Measurements from ENCODE around the gene L3MBTL4.
"Not testable (repeated sequence)": the region's sequence is repeated elsewhere in the genome, so short reads cannot be mapped to it uniquely, and the experiment has no call there.

The L3MBTL4 gene

GRCh38 chr18:6271585-6271984 is 143.1 kb downstream of the L3MBTL4 start:
- no peaks in the 10 kb centered on the region for H3K27me3 ChIP-seq (replicated peaks in 2 of 5; ENCODE audit: control insufficient read depth in 4 of 5, insufficient read depth in 5 of 5, low read length in 4 of 5)
- no peaks in the 10 kb centered on the region for H3K9me3 ChIP-seq (ENCODE audit: control extremely low read depth in 1 of 5, control insufficient read depth in 4 of 5, insufficient read depth in 2 of 5, low read depth in 1 of 5, low read length in 4 of 5)
- no peak for DNase-seq
- peaks cover 0 to 3% (median 1%) of the 10 kb centered on the region in 4 experiments for H3K36me3 ChIP-seq (ENCODE audit: control insufficient read depth in 4 of 4, insufficient read depth in 4 of 4, low read length in 3 of 4)
- ChIA-PET POLR2A (no interaction called here), CTCF (interaction anchor here (0.7 kb wide), 1 partner anchor 16 kb away, joined by 3 read pairs; no protein-coding TSS in a partner anchor)
- H3K27ac ChIP-seq (ENCODE audit: insufficient read depth in 1 of 2, low read depth in 1 of 2, low read length in 2 of 2, poor library complexity in 1 of 2, severe bottlenecking in 2 of 2) = no peak overlapping the region
- H3K4me3 ChIP-seq (ENCODE audit: control insufficient read depth in 1 of 7, extremely low read depth in 1 of 7, insufficient read depth in 4 of 7, low read depth in 2 of 7, low read length in 6 of 7) = peak overlapping the region in 1 of 7 experiments; percentile 28
- H3K4me1 ChIP-seq (ENCODE audit: control extremely low read depth in 1 of 4, control insufficient read depth in 4 of 4, insufficient read depth in 4 of 4, low read length in 3 of 4) = peaks cover 0 to 21% (median 12%) of the 10 kb centered on the region in 4 experiments
- WGBS (ENCODE audit: insufficient coverage) = 88% methylated on average over 18 of the region's 18 CpGs

GRCh38 chr18:6270771-6271216 is 143.9 kb downstream of the L3MBTL4 start:
- POLR2A ChIA-PET = no interaction called here
- H3K9me3 ChIP-seq (ENCODE audit: control extremely low read depth in 1 of 5, control insufficient read depth in 4 of 5, insufficient read depth in 2 of 5, low read depth in 1 of 5, low read length in 4 of 5) = no peaks in the 10 kb centered on the region
- H3K4me3 ChIP-seq (ENCODE audit: control insufficient read depth in 1 of 7, extremely low read depth in 1 of 7, insufficient read depth in 4 of 7, low read depth in 2 of 7, low read length in 6 of 7) = no peak overlapping the region
- H3K27me3 ChIP-seq (replicated peaks in 2 of 5; ENCODE audit: control insufficient read depth in 4 of 5, insufficient read depth in 5 of 5, low read length in 4 of 5) = no peaks in the 10 kb centered on the region
- peak in 2 of 3 donors; percentile 36 to 61 for DNase-seq
- peaks cover 0 to 15% (median 9%) of the 10 kb centered on the region in 4 experiments for H3K4me1 ChIP-seq (ENCODE audit: control extremely low read depth in 1 of 4, control insufficient read depth in 4 of 4, insufficient read depth in 4 of 4, low read length in 3 of 4)
- CTCF ChIA-PET = interaction anchor here (0.9 kb wide), 1 partner anchor 10 kb away, joined by 3 read pairs; no protein-coding TSS in a partner anchor
- H3K36me3 ChIP-seq (ENCODE audit: control insufficient read depth in 4 of 4, insufficient read depth in 4 of 4, low read length in 3 of 4) = peaks cover 0 to 2% (median 1%) of the 10 kb centered on the region in 4 experiments
- no peak overlapping the region for H3K27ac ChIP-seq (ENCODE audit: insufficient read depth in 1 of 2, low read depth in 1 of 2, low read length in 2 of 2, poor library complexity in 1 of 2, severe bottlenecking in 2 of 2)
- 61% methylated on average over 7 of the region's 8 CpGs for WGBS (ENCODE audit: insufficient coverage)

- Histone ChIP-seq H3K36me3 (ENCODE audit: control insufficient read depth in 4 of 4, insufficient read depth in 4 of 4, low read length in 3 of 4) (peaks cover 0 to 2% (median 0%) of the 10 kb centered on the region in 4 experiments), H3K9me3 (ENCODE audit: control extremely low read depth in 1 of 5, control insufficient read depth in 4 of 5, insufficient read depth in 2 of 5, low read depth in 1 of 5, low read length in 4 of 5) (no peaks in the 10 kb centered on the region), H3K4me3 (ENCODE audit: control insufficient read depth in 1 of 7, extremely low read depth in 1 of 7, insufficient read depth in 4 of 7, low read depth in 2 of 7, low read length in 6 of 7) (peak overlapping the region in 1 of 7 experiments; percentile 9), H3K27ac (ENCODE audit: insufficient read depth in 1 of 2, low read depth in 1 of 2, low read length in 2 of 2, poor library complexity in 1 of 2, severe bottlenecking in 2 of 2) (no peak overlapping the region), H3K4me1 (ENCODE audit: control extremely low read depth in 1 of 4, control insufficient read depth in 4 of 4, insufficient read depth in 4 of 4, low read length in 3 of 4) (peaks cover 0 to 15% (median 9%) of the 10 kb centered on the region in 4 experiments), H3K27me3 (replicated peaks in 2 of 5; ENCODE audit: control insufficient read depth in 4 of 5, insufficient read depth in 5 of 5, low read length in 4 of 5) (no peaks in the 10 kb centered on the region)
- ChIA-PET CTCF (interaction anchor here (0.9 kb wide), 1 partner anchor 9 kb away, joined by 3 read pairs; no protein-coding TSS in a partner anchor), POLR2A (no interaction called here)
- peak in 2 of 3 donors; percentile 32 to 51 for DNase-seq
- 52% methylated on average over 7 of the region's 12 CpGs for WGBS (ENCODE audit: insufficient coverage)
Observed at GRCh38 chr18:6269660-6270332, 144.9 kb downstream of the L3MBTL4 start.

- no peaks in the 10 kb centered on the region for H3K9me3 ChIP-seq (ENCODE audit: control extremely low read depth in 1 of 5, control insufficient read depth in 4 of 5, insufficient read depth in 2 of 5, low read depth in 1 of 5, low read length in 4 of 5)
- H3K4me3 ChIP-seq (ENCODE audit: control insufficient read depth in 1 of 7, extremely low read depth in 1 of 7, insufficient read depth in 4 of 7, low read depth in 2 of 7, low read length in 6 of 7) = no peak overlapping the region
- ChIA-PET POLR2A (interaction anchor here (0.5 kb wide), 1 partner anchor 156 kb away, joined by 4 read pairs; no protein-coding TSS in a partner anchor), CTCF (no interaction called here)
- peaks cover 0 to 15% (median 9%) of the 10 kb centered on the region in 4 experiments for H3K4me1 ChIP-seq (ENCODE audit: control extremely low read depth in 1 of 4, control insufficient read depth in 4 of 4, insufficient read depth in 4 of 4, low read length in 3 of 4)
- no peaks in the 10 kb centered on the region for H3K27me3 ChIP-seq (replicated peaks in 2 of 5; ENCODE audit: control insufficient read depth in 4 of 5, insufficient read depth in 5 of 5, low read length in 4 of 5)
- 100% methylated on average over 2 of the region's 3 CpGs for WGBS (ENCODE audit: insufficient coverage)
- no peak overlapping the region for H3K27ac ChIP-seq (ENCODE audit: insufficient read depth in 1 of 2, low read depth in 1 of 2, low read length in 2 of 2, poor library complexity in 1 of 2, severe bottlenecking in 2 of 2)
- peaks cover 0 to 20% (median 5%) of the 10 kb centered on the region in 4 experiments for H3K36me3 ChIP-seq (ENCODE audit: control insufficient read depth in 4 of 4, insufficient read depth in 4 of 4, low read length in 3 of 4)
- no peak for DNase-seq
Observed at GRCh38 chr18:6266212-6266611, 148.5 kb downstream of the L3MBTL4 start.

- whole genome bisulfite sequencing (ENCODE audit: insufficient coverage) = 97% methylated on average over 4 of the region's 8 CpGs
- Histone ChIP-seq H3K9me3 (ENCODE audit: control extremely low read depth in 1 of 5, control insufficient read depth in 4 of 5, insufficient read depth in 2 of 5, low read depth in 1 of 5, low read length in 4 of 5) (peaks cover 0 to 20% (median 4%) of the 10 kb centered on the region in 5 experiments), H3K4me1 (ENCODE audit: control extremely low read depth in 1 of 4, control insufficient read depth in 4 of 4, insufficient read depth in 4 of 4, low read length in 3 of 4) (peaks cover 0 to 5% (median 4%) of the 10 kb centered on the region in 4 experiments), H3K4me3 (ENCODE audit: control insufficient read depth in 1 of 7, extremely low read depth in 1 of 7, insufficient read depth in 4 of 7, low read depth in 2 of 7, low read length in 6 of 7) (no peak overlapping the region), H3K36me3 (ENCODE audit: control insufficient read depth in 4 of 4, insufficient read depth in 4 of 4, low read length in 3 of 4) (peaks cover 0 to 31% (median 8%) of the 10 kb centered on the region in 4 experiments), H3K27ac (ENCODE audit: insufficient read depth in 1 of 2, low read depth in 1 of 2, low read length in 2 of 2, poor library complexity in 1 of 2, severe bottlenecking in 2 of 2) (no peak overlapping the region), H3K27me3 (replicated peaks in 2 of 5; ENCODE audit: control insufficient read depth in 4 of 5, insufficient read depth in 5 of 5, low read length in 4 of 5) (no peaks in the 10 kb centered on the region)
- CTCF ChIA-PET = interaction anchor here (0.9 to 1.1 kb wide), 2 partner anchors 8 to 11 kb away, joined by 3 read pairs; no protein-coding TSS in a partner anchor
- DNase-seq = no peak
- POLR2A ChIA-PET = no interaction called here
Observed at GRCh38 chr18:6261938-6262337, 152.8 kb downstream of the L3MBTL4 start.

GRCh38 chr18:6259324-6259723 is 155.4 kb downstream of the L3MBTL4 start:
- H3K27me3 ChIP-seq (replicated peaks in 2 of 5; ENCODE audit: control insufficient read depth in 4 of 5, insufficient read depth in 5 of 5, low read length in 4 of 5); H3K27ac ChIP-seq (ENCODE audit: insufficient read depth in 1 of 2, low read depth in 1 of 2, low read length in 2 of 2, poor library complexity in 1 of 2, severe bottlenecking in 2 of 2); DNase-seq; POLR2A ChIA-PET; H3K4me3 ChIP-seq (ENCODE audit: control insufficient read depth in 1 of 7, extremely low read depth in 1 of 7, insufficient read depth in 4 of 7, low read depth in 2 of 7, low read length in 6 of 7); CTCF ChIA-PET: not testable (repeated sequence)
- H3K4me1 ChIP-seq (ENCODE audit: control extremely low read depth in 1 of 4, control insufficient read depth in 4 of 4, insufficient read depth in 4 of 4, low read length in 3 of 4) = peaks cover 2 to 30% (median 30%) of the 10 kb centered on the region in 4 experiments
- WGBS (ENCODE audit: insufficient coverage) = no CpG with 5 or more reads among the region's 1 CpG
- peaks cover 0 to 31% (median 8%) of the 10 kb centered on the region in 4 experiments for H3K36me3 ChIP-seq (ENCODE audit: control insufficient read depth in 4 of 4, insufficient read depth in 4 of 4, low read length in 3 of 4)
- H3K9me3 ChIP-seq (ENCODE audit: control extremely low read depth in 1 of 5, control insufficient read depth in 4 of 5, insufficient read depth in 2 of 5, low read depth in 1 of 5, low read length in 4 of 5) = peaks cover 0 to 20% (median 4%) of the 10 kb centered on the region in 5 experiments

- WGBS (ENCODE audit: insufficient coverage) = 100% methylated on average over 3 of the region's 3 CpGs
- H3K27ac ChIP-seq (ENCODE audit: insufficient read depth in 1 of 2, low read depth in 1 of 2, low read length in 2 of 2, poor library complexity in 1 of 2, severe bottlenecking in 2 of 2) = no peak overlapping the region
- CTCF ChIA-PET = no interaction called here
- H3K36me3 ChIP-seq (ENCODE audit: control insufficient read depth in 4 of 4, insufficient read depth in 4 of 4, low read length in 3 of 4) = peaks cover 0 to 30% (median 8%) of the 10 kb centered on the region in 4 experiments
- H3K9me3 ChIP-seq (ENCODE audit: control extremely low read depth in 1 of 5, control insufficient read depth in 4 of 5, insufficient read depth in 2 of 5, low read depth in 1 of 5, low read length in 4 of 5) = peaks cover 0 to 20% (median 4%) of the 10 kb centered on the region in 5 experiments
- H3K4me1 ChIP-seq (ENCODE audit: control extremely low read depth in 1 of 4, control insufficient read depth in 4 of 4, insufficient read depth in 4 of 4, low read length in 3 of 4) = peaks cover 2 to 33% (median 31%) of the 10 kb centered on the region in 4 experiments
- no peak for DNase-seq
- H3K27me3 ChIP-seq (replicated peaks in 2 of 5; ENCODE audit: control insufficient read depth in 4 of 5, insufficient read depth in 5 of 5, low read length in 4 of 5) = no peaks in the 10 kb centered on the region
- POLR2A ChIA-PET = no interaction called here
- H3K4me3 ChIP-seq (ENCODE audit: control insufficient read depth in 1 of 7, extremely low read depth in 1 of 7, insufficient read depth in 4 of 7, low read depth in 2 of 7, low read length in 6 of 7) = no peak overlapping the region
Observed at GRCh38 chr18:6257950-6258349, 156.8 kb downstream of the L3MBTL4 start.

Data from common myeloid progenitor, CD34-positive (primary cell).